HG02943 (cell line): ENCODE data around the gene HBQ1.
"Not testable (repeated sequence)": the region's sequence is repeated elsewhere in the genome, so short reads cannot be mapped to it uniquely, and the experiment has no call there.

Source experiments
- ATAC-seq: cut with Tn5 transposase; IDR thresholded peaks from one replicate; pipeline ENCODE4 v1.9.1; 2021; ENCODE audit warnings: mild to moderate bottlenecking, low read depth, moderate library complexity; ENCODE audit not compliant: unreplicated experiment

The HBQ1 gene

GRCh38 chr16:160242-160641 is 20.0 kb upstream of the HBQ1 start:
- not testable (repeated sequence) for ATAC-seq

GRCh38 chr16:160691-161190 is 19.5 kb upstream of the HBQ1 start:
- ATAC-seq: no peak

GRCh38 chr16:162271-162991 is 17.8 kb upstream of the HBQ1 start:
- ATAC-seq: no peak

- ATAC-seq: not testable (repeated sequence)
These were observed 17.1 kb upstream of the HBQ1 start for GRCh38 chr16:163139-163538.

- not testable (repeated sequence) for ATAC-seq
These were observed 16.6 kb upstream of the HBQ1 start for GRCh38 chr16:163696-164095.

GRCh38 chr16:164134-164823 is 16.0 kb upstream of the HBQ1 start:
- not testable (repeated sequence) for ATAC-seq

GRCh38 chr16:164827-165538 is 15.3 kb upstream of the HBQ1 start:
- no peak for ATAC-seq

GRCh38 chr16:165539-166374 is 14.5 kb upstream of the HBQ1 start, which contains the start of gene HBM:
TSS of gene HBM (plus strand) at chr16:165978. CDS start at chr16:165998, 20 bp downstream.
- no peak for ATAC-seq

GRCh38 chr16:166375-167121 is 13.7 kb upstream of the HBQ1 start:
- ATAC-seq: no peak

- no peak for ATAC-seq
These were observed 13.1 kb upstream of the HBQ1 start for GRCh38 chr16:167122-167690.

GRCh38 chr16:168424-168823 is 11.8 kb upstream of the HBQ1 start:
- ATAC-seq: no peak

- ATAC-seq: no peak
These were observed 11.2 kb upstream of the HBQ1 start for GRCh38 chr16:169014-169413.

GRCh38 chr16:170088-170507 is 10.2 kb upstream of the HBQ1 start:
- ATAC-seq: not testable (repeated sequence)

- ATAC-seq: no peak
These were observed 9.5 kb upstream of the HBQ1 start for GRCh38 chr16:170788-171187.

GRCh38 chr16:172374-172941 is 7.8 kb upstream of the HBQ1 start, which contains the start of gene HBA2:
TSS of gene HBA2 (plus strand) at chr16:172876. CDS start at chr16:172913, 37 bp downstream.
- not testable (repeated sequence) for ATAC-seq

GRCh38 chr16:173211-173854 is 6.9 kb upstream of the HBQ1 start:
- not testable (repeated sequence) for ATAC-seq

- ATAC-seq: not testable (repeated sequence)
These were observed 6.1 kb upstream of the HBQ1 start for GRCh38 chr16:173928-174769.
